ENCODE results near the gene UNC79.

UNC79 gene

DNA sequence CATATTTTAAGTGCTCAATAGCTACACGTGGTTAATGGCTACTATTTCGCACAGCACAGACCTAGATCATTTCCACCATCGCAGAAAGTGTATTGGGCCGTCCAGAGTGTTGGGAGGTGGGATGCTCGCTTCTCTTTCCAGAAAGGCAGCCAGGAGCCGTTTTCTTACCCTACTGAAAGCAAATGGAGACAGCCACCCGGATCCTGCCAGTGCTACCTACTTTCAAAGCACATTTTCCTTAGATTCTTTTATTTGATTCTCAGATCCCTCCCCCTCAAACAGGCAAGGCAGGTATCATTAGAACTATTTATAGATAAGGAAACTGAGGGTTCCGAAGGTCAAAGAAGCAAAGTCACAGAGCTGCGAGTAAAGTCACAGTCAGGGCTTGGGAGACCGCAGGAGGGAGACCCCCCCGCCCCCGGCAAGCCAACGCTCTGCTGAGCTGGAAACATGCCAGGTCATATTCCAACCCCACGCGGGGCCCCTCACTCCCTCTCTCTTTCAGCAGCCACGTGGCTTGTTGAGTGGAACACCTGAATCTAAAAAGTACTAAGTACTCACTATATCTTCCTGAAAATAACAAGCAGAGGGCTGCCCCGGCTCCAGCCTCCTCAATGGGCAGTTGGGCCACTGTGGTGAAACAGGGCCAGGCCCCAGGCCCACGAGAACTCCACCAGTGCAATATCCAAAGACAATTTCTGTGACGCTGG, 321.4 kb downstream of the UNC79 start:
- no peak for DNase-seq (ENCODE audit: low read depth)

DNA sequence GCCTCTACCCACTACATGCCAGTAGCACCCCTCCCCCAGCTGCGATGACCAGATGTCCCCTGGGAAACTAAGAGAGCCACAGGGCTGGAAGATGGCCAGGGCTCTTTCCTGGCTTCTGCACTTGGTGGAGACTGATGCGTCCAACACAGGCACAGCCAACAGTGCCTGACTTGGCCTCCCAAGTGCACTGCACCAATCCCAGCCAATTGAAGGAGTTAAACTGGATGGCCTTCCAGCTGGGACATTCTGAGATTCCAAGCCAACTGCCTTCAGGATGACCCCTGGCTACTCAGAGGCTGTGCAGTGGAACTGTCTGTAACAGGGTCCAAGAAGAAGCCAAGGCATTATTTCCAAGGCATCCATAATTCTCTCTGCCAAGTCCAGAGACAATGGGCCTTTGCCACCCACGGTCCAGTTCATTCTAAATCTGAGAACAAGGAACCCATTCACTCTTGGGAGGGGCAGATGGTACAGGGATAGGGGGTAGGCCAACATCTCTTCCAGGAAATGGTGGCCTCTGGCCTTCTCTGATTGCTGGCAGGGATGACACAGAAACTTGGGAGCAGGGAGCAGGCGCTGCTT, 322.3 kb downstream of the UNC79 start:
- DNase-seq (ENCODE audit: low read depth), result no peak

DNA sequence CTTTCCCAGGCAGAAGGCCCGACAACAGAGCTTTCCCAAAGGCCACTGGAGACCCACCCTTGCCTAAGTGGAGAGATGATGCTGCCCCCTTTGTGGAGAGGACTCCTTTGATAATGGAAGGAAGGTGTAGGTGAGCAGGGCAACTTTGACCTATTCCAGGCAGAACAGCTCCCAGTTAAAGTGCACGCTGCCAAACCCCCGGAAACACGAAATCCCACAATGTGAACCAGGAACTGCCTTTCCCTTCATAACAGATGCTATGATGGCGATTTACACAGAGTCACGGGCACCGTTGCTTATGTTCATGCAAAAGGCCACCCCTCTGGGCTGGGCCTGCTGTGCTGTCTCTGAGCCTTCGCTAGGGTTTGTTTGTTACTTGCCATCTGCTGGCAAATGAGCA, 322.9 kb downstream of the UNC79 start:
- DNase-seq (ENCODE audit: low read depth), result no peak

DNA sequence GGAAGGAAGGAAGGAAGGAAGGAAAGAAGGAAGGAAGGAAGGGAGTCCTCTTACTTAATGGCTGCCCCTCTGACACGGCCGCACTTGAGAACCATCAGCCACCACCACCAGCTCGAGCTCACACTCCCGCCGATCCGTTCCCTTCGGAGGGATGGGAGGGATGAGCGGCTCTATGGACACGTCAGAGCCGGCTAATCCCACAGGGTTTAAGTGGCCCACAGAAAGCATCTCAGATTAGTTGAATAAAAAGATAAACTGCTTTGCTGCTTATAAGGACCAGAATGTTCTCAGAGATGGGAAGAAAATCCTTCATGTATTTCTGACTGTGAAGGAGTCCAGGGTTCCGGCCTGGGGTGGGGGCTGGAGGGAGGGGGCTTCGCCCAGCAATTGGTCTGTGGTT, 326.5 kb downstream of the UNC79 start:
- no peak for DNase-seq (ENCODE audit: low read depth)

Measured in T-helper 22 cell (primary cell).